ENCODE results near the gene PSENEN.

- TF ChIP-seq, protein P1, sequence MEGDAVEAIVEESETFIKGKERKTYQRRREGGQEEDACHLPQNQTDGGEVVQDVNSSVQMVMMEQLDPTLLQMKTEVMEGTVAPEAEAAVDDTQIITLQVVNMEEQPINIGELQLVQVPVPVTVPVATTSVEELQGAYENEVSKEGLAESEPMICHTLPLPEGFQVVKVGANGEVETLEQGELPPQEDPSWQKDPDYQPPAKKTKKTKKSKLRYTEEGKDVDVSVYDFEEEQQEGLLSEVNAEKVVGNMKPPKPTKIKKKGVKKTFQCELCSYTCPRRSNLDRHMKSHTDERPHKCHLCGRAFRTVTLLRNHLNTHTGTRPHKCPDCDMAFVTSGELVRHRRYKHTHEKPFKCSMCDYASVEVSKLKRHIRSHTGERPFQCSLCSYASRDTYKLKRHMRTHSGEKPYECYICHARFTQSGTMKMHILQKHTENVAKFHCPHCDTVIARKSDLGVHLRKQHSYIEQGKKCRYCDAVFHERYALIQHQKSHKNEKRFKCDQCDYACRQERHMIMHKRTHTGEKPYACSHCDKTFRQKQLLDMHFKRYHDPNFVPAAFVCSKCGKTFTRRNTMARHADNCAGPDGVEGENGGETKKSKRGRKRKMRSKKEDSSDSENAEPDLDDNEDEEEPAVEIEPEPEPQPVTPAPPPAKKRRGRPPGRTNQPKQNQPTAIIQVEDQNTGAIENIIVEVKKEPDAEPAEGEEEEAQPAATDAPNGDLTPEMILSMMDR (conservative IDR thresholded peaks at IDR 0.05 in 1 of 2, IDR thresholded peaks at IDR 0.05 in 1 of 2; ENCODE audit: low read depth in 1 of 2, low read length in 2 of 2), result no peak
- TF ChIP-seq EZH2 (IDR thresholded peaks at IDR 0.05; ENCODE audit: low read length, missing control alignments), result no peak
Observed at GRCh38 chr19:35783469-35784434, 38.3 kb downstream of the PSENEN start.

Data from fibroblast of lung (primary cell).